GM18526 (cell line): ENCODE measurements around the gene PDK4.

ENCODE experiments used
- POLR2A ChIP-seq: IDR thresholded peaks from 3 replicates; pipeline ENCODE4 v1.6.1; 2011; ENCODE audit not compliant: insufficient read length; ENCODE audit errors: extremely low read depth

PDK4 gene

GRCh38 chr7:95609277-95609971, 13.1 kb upstream of the PDK4 start:
- no peak for TF ChIP-seq POLR2A

GRCh38 chr7:95608359-95609173, 12.2 kb upstream of the PDK4 start:
- no peak for TF ChIP-seq POLR2A

- TF ChIP-seq POLR2A, result no peak
Measured at GRCh38 chr7:95607561-95607960, 11.2 kb upstream of the PDK4 start.

GRCh38 chr7:95605275-95605674, 9.0 kb upstream of the PDK4 start:
- no peak for TF ChIP-seq POLR2A

- TF ChIP-seq POLR2A, result no peak
Measured at GRCh38 chr7:95602421-95602820, 6.1 kb upstream of the PDK4 start.

- no peak for TF ChIP-seq POLR2A
Measured at GRCh38 chr7:95601316-95601715, 5.0 kb upstream of the PDK4 start.

GRCh38 chr7:95599069-95599468, 2.8 kb upstream of the PDK4 start:
- TF ChIP-seq POLR2A, result no peak

- no peak for TF ChIP-seq POLR2A
Measured at GRCh38 chr7:95598511-95598910, 2.2 kb upstream of the PDK4 start.

- no peak for TF ChIP-seq POLR2A
Measured at GRCh38 chr7:95595746-95596197, 544 bp downstream of the PDK4 start.

GRCh38 chr7:95594185-95594584, 2.1 kb downstream of the PDK4 start:
- TF ChIP-seq POLR2A, result no peak

GRCh38 chr7:95593343-95593742, 3.0 kb downstream of the PDK4 start:
- no peak for TF ChIP-seq POLR2A

- TF ChIP-seq POLR2A, result no peak
Measured at GRCh38 chr7:95592570-95592969, 3.7 kb downstream of the PDK4 start.

GRCh38 chr7:95590387-95591248, 5.7 kb downstream of the PDK4 start:
- no peak for TF ChIP-seq POLR2A

- TF ChIP-seq POLR2A, result no peak
Measured at GRCh38 chr7:95589766-95590165, 6.5 kb downstream of the PDK4 start.

- no peak for TF ChIP-seq POLR2A
Measured at GRCh38 chr7:95589031-95589430, 7.3 kb downstream of the PDK4 start.

GRCh38 chr7:95586951-95587301, 9.4 kb downstream of the PDK4 start:
- no peak for TF ChIP-seq POLR2A
